HG02623 (cell line): ENCODE results near the gene ZXDC.

Experiments
- ATAC-seq: cut with Tn5 transposase; IDR thresholded peaks from one replicate; pipeline ENCODE4 v1.9.1; 2021; ENCODE audit warnings: moderate library complexity; ENCODE audit not compliant: unreplicated experiment

The ZXDC gene

DNA sequence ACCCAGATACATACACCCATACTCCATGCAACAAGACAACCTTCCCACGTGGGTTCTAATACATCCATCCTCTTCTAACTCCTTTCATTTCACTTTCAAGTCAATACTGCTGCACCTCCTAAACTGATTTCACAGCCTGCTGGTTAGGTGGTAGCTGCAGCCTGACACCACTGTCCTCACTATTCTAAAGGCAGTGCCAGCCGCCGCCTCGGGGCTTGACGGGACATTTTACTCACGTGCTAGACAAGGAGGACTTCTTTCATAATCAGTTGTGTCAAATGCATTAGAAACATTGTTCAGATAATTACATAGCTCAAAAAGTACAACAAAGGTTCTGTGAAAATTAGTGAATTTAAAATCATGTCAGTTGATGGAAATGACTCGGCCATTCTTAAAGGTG lies 35.6 kb upstream of the ZXDC start:
- no peak for ATAC-seq

DNA sequence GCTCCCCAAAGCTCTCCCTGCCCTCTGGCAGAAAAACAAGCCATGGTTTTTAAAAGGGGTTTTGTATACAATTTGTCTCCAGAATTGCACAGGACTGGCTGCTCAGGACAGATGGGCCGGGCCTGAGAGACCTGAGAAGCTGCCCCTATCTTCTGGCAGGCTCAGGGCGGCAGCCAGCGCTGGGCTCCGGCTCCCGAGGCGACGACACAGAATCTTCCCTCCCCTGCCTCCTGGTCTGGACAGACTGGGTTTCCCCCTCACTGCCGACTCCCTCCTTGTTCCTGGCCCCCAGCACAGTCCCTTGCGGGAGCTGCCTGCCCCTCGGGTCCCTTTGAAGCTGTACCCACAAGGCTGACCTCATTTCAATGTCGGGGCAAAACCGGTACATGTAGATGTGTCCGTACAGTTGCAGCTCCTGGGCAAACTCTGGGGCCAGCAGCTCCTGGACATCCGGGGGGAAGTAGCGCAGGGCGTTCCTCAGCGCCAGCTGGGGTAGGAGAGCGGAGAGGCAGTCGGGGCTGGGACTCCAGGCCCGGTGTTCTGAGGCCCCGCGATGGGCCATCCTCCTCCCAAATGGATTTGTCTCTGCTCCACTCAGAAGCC lies 34.7 kb upstream of the ZXDC start:
- ATAC-seq = no peak

DNA sequence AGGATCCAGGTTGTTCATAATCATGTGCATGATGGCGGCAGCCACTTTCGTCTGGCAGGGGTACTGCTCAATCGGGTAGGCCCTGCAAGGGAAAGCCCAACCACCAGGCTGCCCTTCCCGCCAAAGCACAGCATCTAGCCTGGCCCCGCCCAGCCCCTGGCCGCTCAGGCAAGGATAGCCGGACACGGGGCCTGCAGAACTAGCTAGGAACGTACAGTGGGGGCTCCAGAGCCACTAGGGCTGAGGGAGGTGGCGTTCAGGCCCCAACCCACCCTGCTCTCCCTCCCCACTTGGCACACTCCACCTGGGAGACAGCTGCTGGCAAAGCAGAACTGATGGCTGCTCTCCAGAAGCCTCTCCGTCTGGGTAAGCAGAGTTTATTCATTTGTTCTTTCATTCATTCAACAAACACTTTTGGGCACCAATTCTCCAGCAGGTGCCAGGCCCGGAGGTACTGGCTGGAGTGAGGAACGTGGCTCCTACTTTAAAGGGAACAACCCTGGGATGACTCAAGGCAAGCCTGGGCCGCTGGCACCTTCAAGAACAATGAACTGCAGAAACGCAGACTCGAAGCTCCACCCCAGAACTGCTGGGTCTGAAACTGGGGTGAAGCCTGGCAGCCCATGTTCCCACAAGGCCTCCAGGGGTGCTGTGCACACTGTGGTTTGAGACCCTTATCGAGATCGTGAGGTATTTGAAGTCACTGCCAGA lies 34.1 kb upstream of the ZXDC start:
- no peak for ATAC-seq

DNA sequence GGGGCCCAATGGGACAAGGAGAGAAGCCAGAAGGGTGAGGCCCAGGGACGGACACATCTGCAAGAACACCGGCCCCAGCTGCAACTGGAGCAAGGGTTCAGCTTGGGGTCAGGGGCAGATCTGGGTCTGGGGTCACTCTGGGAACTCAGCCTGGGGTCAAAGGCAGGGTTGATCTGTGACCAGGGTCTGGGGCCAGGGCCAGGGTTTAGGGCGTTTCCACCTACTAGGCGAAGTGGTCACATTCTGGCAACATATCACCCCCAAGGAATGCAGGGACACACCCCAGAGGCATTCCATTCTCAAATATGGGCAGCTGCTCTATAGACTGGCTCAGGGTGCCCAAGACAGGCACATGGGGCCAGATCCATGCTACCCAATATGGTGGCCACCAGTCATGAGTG lies 32.9 kb upstream of the ZXDC start:
- ATAC-seq = no peak

DNA sequence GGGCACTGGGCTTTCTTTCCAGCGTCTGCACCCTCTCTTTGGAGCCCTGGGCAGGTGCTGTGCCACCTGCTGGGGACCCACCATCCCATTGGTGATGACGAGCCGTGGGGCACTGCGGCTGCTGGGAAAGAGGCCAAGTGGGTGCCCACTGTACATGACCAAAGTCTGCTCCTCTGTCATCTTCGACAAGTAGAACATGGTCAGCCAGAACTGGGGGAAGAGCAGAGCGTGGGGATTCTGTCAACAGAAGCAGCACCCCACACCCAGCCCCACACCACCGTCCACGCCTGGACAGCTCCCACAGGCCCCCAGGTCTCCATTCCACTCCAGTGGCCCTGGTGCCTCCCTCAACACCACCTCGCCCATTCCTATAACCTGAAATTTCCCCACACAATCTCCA lies 32.2 kb upstream of the ZXDC start:
- ATAC-seq = no peak

DNA sequence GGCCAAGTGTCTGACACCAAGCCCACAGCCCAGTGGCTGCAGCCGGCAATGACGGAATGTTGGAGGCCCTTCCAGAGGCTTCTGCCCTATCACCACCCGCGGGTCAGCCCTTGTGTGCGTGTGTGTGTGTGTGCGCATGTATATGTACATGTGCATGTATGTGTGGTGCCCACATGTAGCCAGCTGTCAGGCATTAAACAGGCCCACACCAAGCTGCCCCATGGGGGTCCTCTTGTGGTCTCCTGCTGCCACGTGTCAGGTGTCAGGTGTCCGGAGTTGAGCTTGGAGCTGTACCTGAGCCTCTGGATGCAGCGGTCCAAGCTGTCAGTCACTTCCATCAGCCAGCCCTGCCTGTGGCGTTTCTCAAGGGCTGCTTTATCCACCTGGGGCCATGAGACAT lies 28.0 kb upstream of the ZXDC start:
- no peak for ATAC-seq

DNA sequence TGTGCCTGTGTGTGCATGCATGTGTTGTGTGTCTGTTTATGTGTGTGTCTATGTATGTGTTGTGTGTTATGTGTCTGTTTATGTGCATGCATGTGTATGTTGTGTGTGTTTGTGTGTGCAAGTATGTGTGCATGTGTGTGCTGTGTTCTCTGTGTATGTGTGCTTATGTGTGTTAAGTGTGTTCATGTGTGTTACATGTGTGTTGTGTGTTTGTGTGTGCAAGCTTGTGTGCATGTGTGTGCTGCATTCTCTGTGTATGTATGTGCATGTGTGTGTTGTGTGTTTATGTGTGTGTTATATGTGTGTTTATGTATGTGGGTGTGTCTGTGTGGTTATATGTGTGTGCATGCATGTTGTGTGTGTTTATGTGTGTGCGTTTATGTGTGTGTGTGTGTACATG lies 27.0 kb upstream of the ZXDC start:
- ATAC-seq = no peak

DNA sequence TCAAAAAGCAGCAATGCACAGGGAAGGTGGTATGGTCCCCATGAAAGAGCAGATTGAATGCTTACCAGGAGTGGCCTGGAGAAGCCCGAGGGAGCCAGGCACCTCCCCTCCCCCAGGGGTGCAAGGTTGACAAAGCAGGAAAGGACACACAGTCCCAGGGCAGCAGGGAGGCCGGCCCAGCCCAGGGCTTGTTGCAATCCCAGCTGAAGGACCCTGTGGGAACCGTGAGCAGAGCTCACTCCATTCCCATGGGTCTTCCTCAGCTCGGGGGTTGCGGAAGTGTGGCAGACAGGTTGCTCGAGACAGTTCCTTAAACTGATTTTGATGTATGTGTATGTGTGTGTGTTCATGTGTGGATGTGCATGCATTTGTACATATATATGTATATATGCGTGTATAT lies 26.0 kb upstream of the ZXDC start:
- ATAC-seq = no peak

DNA sequence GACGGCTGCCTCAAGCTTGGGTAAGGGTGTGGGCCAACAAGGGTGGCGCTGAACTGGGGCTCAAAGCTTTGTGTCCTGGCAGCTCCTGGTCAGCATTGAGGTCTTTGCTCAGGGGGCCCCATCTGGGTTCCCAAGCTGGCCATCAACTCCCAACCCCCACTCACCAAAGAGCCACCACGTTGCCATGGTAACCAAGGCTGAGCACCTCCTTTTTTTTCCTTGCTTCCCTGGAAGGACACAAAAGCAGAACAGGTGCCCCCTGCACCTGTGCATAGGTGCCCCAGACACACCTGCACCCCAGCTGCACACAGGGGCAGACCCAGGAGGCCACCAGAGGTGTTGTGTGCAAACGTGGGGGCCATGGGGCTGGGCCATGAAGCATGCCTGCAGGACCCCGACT lies 25.4 kb upstream of the ZXDC start:
- ATAC-seq = no peak

DNA sequence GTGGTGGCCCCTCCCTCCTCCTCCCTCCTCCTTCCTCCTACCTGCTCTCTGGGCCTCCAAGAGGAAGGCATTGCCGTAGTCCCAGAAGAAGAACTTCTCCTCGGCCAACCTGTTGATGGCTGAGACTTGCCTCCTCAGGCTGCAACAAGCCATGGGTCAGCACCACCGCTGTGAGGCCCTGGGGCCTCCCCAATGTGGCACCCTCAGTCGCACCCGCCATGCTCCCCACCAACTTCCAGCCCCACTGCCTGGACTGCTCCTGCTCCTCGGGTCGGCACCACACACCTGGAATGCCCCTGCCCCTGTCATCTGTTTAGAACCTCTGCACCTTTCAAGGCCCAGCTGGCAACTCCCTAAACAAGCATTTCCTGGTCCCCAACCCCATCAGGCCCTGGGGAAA lies 24.3 kb upstream of the ZXDC start:
- no peak for ATAC-seq

DNA sequence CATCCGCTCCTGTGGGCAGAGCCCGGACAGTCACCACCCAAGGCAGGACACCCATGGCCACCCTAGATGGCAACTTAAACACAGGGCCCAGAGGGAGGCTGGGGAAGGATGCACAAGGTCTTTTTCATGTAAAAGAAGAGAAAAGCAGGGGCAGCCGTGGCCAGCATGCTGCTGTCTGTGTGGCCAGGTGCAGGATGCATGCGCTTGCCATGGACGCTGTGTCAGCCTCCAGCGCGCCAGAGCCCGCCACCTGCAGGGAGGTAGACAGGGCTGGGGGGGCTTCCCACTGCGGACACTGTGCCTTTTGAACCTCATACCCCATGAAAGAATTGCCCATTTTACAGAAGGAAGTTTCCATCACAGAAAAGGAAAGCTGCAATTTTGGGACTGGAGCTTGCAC lies 23.7 kb upstream of the ZXDC start:
- no peak for ATAC-seq

DNA sequence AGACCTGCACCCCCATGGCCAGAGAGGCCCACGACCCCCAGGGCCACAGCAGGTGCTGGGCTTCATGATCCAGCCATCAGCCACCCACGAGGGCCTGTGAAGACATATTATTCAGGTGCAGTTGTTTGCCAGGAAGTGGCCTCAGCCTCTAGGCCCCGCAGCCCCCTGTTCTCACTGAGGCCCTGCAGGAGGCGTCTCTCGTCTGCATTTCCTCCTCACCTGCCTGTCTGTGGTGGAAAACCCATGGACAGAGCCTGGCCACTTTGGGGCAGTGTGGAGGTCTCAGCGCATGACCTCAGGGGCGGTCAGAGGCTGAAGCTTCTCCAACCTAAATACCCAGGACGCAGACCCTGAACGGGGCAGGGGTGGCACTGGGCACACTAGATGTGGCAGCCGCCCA lies 23.2 kb upstream of the ZXDC start:
- ATAC-seq = no peak

DNA sequence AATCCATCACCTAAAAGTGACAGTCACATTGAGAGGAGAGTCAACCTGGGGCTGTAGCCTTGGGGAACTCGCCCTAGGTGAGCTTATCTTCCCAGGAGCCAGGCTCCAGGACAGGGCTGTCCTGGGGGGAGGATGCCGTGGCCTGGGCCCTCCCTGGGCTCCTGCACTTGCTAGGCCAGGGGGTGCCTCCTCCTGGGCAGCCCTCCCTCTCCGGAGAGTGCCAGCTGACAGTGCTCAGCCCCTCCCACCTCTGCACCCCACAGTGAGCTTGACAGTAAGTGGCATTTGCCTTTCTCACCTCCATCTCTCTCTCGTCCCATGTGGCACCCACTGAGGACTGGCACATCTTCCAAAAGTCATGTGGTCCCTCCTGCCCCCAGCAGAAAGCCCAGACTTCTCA lies 22.8 kb upstream of the ZXDC start:
- ATAC-seq = no peak

DNA sequence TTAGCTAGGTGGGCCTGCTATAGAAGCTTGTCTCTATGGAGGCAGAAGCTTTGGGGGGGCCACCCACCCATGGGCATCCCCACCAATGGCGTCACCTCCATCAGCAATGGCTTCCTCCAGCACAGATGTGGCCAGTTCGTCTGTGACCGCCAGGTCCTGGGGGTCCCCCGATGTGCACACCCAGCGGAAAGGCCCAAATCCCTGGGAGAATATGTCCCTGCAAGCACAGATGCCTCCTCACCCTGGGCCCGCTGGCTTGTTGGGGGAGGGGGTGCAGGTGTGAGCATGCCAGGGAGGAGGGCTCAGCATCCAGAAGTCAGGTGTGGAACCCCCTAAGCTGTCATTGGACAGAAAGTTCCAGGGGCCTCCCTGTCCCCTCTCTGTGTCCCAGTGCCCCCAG lies 22.3 kb upstream of the ZXDC start:
- no peak for ATAC-seq

DNA sequence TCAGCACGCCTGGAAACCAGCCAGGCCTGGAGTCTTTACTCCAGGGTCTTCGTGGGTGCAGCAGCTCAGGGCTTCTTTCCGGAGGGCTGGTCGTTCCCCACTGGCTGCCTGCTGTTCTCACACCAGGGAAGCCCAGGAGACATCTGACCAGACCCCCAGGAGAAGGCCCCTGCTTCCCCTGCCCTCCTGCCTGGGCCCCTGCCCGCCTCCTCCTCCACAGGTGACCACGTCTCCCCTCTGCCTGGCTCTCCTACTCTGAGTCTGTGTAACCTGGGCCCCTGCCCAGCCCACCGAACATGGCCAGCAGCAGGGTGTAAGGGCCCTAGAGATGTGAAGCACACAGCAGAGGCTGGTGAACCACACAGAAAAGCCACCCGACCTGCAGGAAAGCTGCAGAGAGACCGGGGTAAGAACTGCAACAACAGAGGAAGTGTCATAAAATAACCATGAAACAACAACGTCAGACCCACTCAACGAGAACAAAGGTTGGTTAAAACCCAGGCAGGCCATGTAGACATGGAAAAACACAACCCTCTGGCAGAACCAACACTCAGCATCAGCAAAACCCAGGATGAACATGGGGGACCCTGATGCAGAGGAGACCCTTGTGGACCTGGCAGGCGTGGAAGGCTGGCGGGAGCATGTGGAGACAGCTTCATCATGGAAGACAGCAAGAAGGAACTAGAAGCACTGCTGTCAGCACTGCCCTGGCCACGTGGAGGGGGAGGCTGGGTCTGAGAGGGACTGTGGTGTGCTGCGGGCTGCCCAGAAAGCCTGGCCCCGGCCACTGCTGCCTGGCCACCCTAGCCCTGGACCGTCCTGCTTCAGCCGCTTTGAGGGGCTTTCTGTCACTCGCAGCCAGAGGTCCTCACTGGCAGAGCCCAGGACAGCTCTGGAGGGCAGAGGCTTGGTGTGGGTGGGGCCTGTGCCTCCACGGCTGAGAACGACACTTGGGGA lies 21.5 kb upstream of the ZXDC start:
- ATAC-seq = no peak

DNA sequence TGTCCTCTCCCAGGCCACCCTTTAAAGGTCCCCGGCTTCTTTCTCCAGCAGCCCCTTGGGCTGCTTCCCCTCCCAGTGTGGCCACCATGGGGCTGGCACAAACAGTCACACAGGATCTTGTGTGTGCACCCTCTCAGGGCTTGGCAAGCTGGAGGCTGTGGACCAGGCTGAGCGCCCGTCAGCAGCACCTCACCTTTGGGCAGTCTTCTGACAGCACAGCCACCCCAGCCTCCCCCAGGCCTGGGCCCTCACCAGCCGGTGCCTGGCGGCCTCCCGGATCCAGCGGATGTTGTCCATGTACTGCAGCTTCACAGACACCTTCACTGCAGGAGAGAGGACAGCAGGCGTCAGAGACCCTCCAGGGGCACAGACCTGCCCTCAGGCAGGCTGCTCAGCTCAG lies 20.1 kb upstream of the ZXDC start:
- ATAC-seq = no peak

DNA sequence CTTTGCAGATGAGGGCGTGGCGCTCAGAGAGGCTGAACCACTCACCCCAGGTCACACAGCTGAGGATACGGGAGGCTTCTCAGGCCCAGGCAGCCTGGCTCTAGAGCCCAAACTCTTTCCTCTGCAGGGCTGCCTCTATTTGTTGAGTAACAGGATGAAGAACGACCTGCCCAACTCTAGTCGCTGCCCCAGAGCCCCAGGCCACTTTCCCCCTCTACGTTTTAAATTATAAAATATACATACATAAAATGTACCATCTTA lies 19.2 kb upstream of the ZXDC start:
- no peak for ATAC-seq

DNA sequence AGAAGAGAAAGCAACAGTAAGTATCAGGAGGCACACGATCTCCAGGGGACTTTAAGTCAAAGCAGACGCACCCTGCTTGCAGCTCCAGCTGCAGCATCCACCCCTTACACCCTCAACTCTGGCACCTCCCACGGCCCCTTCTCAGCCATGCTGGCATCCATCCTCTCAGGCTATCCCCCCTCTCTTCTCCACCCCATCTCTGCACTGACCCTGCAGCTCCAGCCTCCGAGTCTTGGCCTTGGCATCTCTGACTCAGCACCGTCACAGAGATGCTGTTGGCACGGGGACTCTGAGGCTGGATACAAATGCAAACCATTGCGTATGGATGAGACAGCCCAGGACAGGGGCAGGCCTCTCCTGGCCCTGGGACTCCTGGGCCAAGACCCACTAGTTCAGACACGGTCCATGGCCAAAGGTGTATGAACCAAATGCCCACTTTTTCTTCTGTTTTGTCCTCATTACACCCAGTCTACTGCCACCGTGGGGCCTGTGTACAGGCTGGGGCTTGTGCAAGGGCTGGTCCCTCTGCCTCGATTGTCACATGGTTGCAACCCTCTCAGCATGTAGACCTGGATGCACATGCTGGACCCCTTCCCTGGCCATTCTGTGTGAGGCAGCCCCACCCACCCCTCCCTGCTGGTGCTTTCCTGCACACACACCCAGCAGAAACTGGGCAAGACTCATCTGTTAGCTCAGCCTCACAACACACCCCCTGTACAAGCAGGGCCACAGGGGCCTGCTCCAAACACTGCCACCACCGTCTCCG lies 18.7 kb upstream of the ZXDC start:
- ATAC-seq = no peak

DNA sequence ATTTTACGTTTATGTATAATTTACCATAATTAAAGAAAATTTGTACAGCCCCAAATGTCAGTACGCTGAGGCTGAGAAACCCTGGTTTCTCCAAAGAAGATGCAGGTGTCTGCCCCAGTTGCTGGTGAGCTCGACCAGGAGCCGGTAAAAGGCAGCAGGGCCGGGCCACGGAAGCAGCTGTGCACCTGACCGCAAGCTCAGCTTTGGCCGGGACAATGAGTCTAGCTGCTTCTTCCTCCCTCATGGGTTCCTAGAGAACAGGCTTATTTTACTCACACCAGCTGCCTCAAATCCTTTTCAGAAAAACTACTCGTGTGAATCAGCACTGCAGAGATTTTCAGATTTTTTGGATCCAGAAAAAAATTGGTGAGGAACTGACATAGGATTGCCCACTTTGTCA lies 18.0 kb upstream of the ZXDC start:
- no peak for ATAC-seq

DNA sequence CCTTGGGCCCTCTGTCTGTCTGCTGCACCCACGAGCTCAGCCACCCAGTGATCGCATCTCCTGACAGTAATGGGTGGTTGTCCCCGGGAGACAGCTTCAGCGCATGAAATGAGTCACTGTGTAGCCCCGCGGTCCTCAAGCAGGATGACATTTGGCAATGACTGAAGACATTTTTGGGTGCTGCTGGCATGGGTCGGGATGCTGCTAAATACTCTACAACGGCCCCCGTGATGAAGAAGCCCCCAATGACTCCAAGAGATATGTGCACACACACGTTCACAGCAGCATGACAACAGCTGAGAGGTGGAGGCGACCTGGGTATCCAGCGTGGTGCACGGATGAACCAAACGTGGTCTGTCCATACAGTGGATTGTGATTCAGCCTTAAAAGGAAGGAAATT lies 17.4 kb upstream of the ZXDC start:
- no peak for ATAC-seq

DNA sequence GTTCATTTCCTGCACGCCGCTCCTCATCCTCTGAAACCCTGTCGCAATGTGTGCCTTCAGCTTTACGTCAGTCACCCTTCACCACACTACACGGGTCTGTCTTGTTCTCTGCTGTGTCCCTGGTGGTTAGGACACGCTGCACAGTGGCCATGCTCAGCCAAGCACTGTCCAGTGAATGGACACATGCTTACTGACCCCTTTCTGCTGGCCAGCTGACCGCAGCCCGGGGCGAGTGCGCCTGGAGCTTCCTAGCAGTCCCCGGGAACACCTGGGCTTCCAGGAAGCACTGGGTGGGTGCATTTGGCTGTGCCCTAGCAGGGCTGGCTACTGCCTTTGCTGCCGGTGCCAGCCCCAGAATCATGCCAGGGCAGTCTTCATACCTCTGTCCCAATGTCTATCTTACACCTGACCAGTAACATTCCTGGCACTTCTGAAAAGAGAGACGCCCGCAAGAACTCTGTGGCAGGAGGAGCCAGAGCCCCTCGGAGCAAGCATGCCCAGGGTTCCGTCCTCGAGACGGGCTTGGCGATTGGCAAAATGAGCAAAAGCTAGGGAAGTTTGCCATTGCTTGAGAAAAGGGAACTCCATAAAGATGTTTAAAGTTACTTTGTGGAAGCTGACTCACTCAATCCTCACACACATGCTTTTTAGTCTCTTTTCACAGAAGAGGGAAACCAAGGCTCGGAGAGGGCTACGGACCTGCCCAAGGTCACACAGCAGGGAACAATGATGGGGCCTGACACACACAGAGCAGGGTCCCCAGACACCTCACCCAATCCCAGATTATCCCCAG lies 15.7 kb upstream of the ZXDC start:
- ATAC-seq = no peak
